GM12878 (cell line): ENCODE data around the gene PLXNC1. TPM values are rescaled to one million over a fixed set of nuclear protein-coding genes. Genes with fewer than 3 reads are reported as not detected.

ENCODE experiments used
- ATAC-seq: fragments of 200-7000 bp; cut with Tn5 transposase; 3 replicates; pipeline ENCODE4 v1.9.1; 2020; ENCODE audit warnings: mild to moderate bottlenecking, moderate library complexity
- BruUV-seq: library from RNA; stranded (reverse); fragments of 400-500 nt; replicated peaks from 2 replicates; lab custom pipeline; 2021; lab: Mats Ljungman, UMichigan
- CTCF ChIA-PET: fragments of 300-600 bp; sonication (Branson Sonifier 250); formaldehyde crosslinking; extraction: SDS; loops from one replicate; lab custom pipeline; 2021; ENCODE audit warnings: inconsistent platforms; lab: Yijun Ruan, JAX
- POLR2A ChIA-PET: fragments of 350-600 bp; formaldehyde crosslinking; extraction: SDS; loops from one replicate; lab custom pipeline; 2021; ENCODE audit warnings: inconsistent platforms; lab: Charles Lee
- RAD21 ChIA-PET: fragments of 300-600 bp; sonication (Branson Sonifier 250); formaldehyde crosslinking; loops from one replicate; lab custom pipeline; 2023; ENCODE audit warnings: antibody characterized with exemption; ENCODE audit not compliant: unreplicated experiment; lab: Charles Lee
- SMC1A ChIA-PET: fragments of 300-600 bp; sonication (Branson Sonifier 250); formaldehyde crosslinking; loops from one replicate; lab custom pipeline; 2023; ENCODE audit not compliant: unreplicated experiment, uncharacterized antibody; lab: Charles Lee
- DNase-seq: peaks from one replicate; pipeline ENCODE4 v3.0.0-alpha.2; 2011; ENCODE audit warnings: low read depth, low spot score
- FAIRE-seq: peaks from 3 replicates; lab custom pipeline; 2011; peaks lifted over from hg19 to GRCh38; lab: Jason Lieb, UNC
- H2AFZ ChIP-seq: 2 replicates; pipeline ENCODE4 v1.6.0; 2011; ENCODE audit warnings: low read depth, low read length, control low read depth; ENCODE audit not compliant: control insufficient read depth
- H3K27ac ChIP-seq: 2 replicates; pipeline ENCODE4 v1.5.1; 2011; ENCODE audit warnings: control low read depth; ENCODE audit not compliant: control insufficient read depth, insufficient read depth
- H3K27me3 ChIP-seq, 2 experiments: replicated peaks in 1 of 2; 2 replicates each; pipeline versions ENCODE4 v1.6.0 to v1.6.1; 2011; ENCODE audit warnings: low read length in 1 of 2; ENCODE audit not compliant: control insufficient read depth in 2 of 2, insufficient read depth in 2 of 2
- H3K36me3 ChIP-seq, 2 experiments: 2 replicates each; pipeline ENCODE4 v1.5.1; 2011; ENCODE audit warnings: low read length in 1 of 2; ENCODE audit not compliant: control insufficient read depth in 2 of 2, insufficient read depth in 2 of 2
- H3K4me1 ChIP-seq: 2 replicates; pipeline ENCODE4 v1.6.1; 2011; ENCODE audit warnings: mild to moderate bottlenecking, low read length, moderate library complexity, mixed read lengths; ENCODE audit not compliant: control insufficient read depth, insufficient read depth
- H3K4me2 ChIP-seq: 2 replicates; pipeline ENCODE4 v1.6.0; 2011; ENCODE audit warnings: control low read depth; ENCODE audit not compliant: control insufficient read depth, insufficient read depth
- H3K4me3 ChIP-seq: fragments of 200-600 bp; sonication (generic); 2 replicates; pipeline ENCODE4 v1.5.1; 2016
- H3K79me2 ChIP-seq: 2 replicates; pipeline ENCODE4 v1.6.0; 2011; ENCODE audit warnings: low read length; ENCODE audit not compliant: control insufficient read depth, insufficient read depth
- H3K9ac ChIP-seq: 2 replicates; pipeline ENCODE4 v1.8.0; 2011; ENCODE audit warnings: low read length, control low read depth, mixed read lengths; ENCODE audit not compliant: control insufficient read depth, insufficient read depth
- H3K9me3 ChIP-seq: replicated peaks from 3 replicates; pipeline ENCODE4 v1.5.1; 2011; ENCODE audit warnings: mild to moderate bottlenecking, low read length; ENCODE audit not compliant: control insufficient read depth, insufficient read depth
- H4K20me1 ChIP-seq: 2 replicates; pipeline ENCODE4 v1.6.0; 2011; ENCODE audit not compliant: control insufficient read depth, insufficient read depth
- BACH1 ChIP-seq: fragments of 450-650 bp; IDR thresholded peaks from 2 replicates; pipeline ENCODE4 v1.6.1; 2017; ENCODE audit warnings: mild to moderate bottlenecking, borderline replicate concordance
- EP300 ChIP-seq, 2 experiments: fragments of 150-350 bp in 1 of 2; IDR thresholded peaks; 2 replicates each; pipeline ENCODE4 v1.6.1; 2011 to 2012; ENCODE audit warnings: low read depth in 2 of 2, low read length in 2 of 2, borderline replicate concordance in 1 of 2, improper control_type of control experiment in 1 of 2, inconsistent platforms in 1 of 2; ENCODE audit not compliant: control insufficient read depth in 1 of 2
- ETV6 ChIP-seq, 2 experiments: fragments of 450-650 bp in 1 of 2; IDR thresholded peaks in 1 of 2; conservative IDR thresholded peaks in 1 of 2; 2 replicates each; pipeline ENCODE4 v1.6.1; 2014; ENCODE audit warnings: antibody characterized with exemption in 1 of 2, borderline replicate concordance in 1 of 2, low read depth in 1 of 2, mild to moderate bottlenecking in 1 of 2, moderate library complexity in 1 of 2
- FOS ChIP-seq: IDR thresholded peaks from 3 replicates; pipeline ENCODE4 v1.6.1; 2011; ENCODE audit warnings: borderline replicate concordance; ENCODE audit not compliant: insufficient read length; ENCODE audit errors: extremely low read depth
- NFYB ChIP-seq: IDR thresholded peaks from 2 replicates; pipeline ENCODE4 v1.6.1; 2011; ENCODE audit warnings: low read depth, mild to moderate bottlenecking, low read length, improper control_type of control experiment, moderate library complexity; ENCODE audit not compliant: insufficient read depth
- USF1 ChIP-seq: IDR thresholded peaks from 2 replicates; pipeline ENCODE4 v1.6.1; 2011; ENCODE audit warnings: borderline replicate concordance, low read depth, mild to moderate bottlenecking, moderate library complexity, mixed read lengths, low read length; ENCODE audit not compliant: insufficient read depth; ENCODE audit errors: extremely low read length
- WGBS: methylation state at CpG from one replicate; pipeline ENCODE4 v1.1.6; 2016; ENCODE audit warnings: low lambda C conversion rate; ENCODE audit not compliant: insufficient replicate concordance, insufficient coverage; ENCODE audit errors: missing lambda C conversion rate; 5-methylcytosine and 5-hydroxymethylcytosine counted together
- in situ Hi-C: fragments of 300-500 bp; cut with MboI; formaldehyde crosslinking; loops from 9 replicates; pipeline ENCODE4 v1.14.3; 2018; ENCODE audit warnings: mixed read lengths
- intact Hi-C: fragments of 100-400 bp; cut with micrococcal nuclease; formaldehyde crosslinking; loops from one replicate; pipeline ENCODE4 v1.14.2; 2022; ENCODE audit not compliant: unreplicated experiment
- polyA plus RNA-seq, 11 experiments: library from polyadenylated mRNA; depleted of rRNA in 4 of 11; unstranded in 6 of 11; stranded (reverse) in 5 of 11; fragments of >200 nt; fragmentation: Nextera tagmentation in 4 of 11; fragmentation: Illumina TruSeq in 1 of 11; extraction: Ambion mirVana in 4 of 11; extraction: Trizol in 1 of 11; gene quantifications; 1 replicate in 1 of 11; 2 replicates in 10 of 11; pipeline versions ENCODE4 v1.2.1 to v1.2.3, GENCODE V29; 2011 to 2016; ENCODE audit warnings: inconsistent platforms in 2 of 11, missing spikeins in 2 of 11, low read depth in 1 of 11
- total RNA-seq, 4 experiments: library from RNA; depleted of rRNA in 3 of 4; stranded (reverse); fragments of >200 nt in 3 of 4; fragmentation: Illumina TruSeq in 1 of 4; extraction: Trizol in 1 of 4; gene quantifications; 2 replicates each; pipeline versions ENCODE4 v1.2.1 to v1.2.3, GENCODE V29; 2013 to 2021
- TF ChIP-seq, protein P1 (sequence below): IDR thresholded peaks from 2 replicates; pipeline ENCODE4 v1.6.1; 2012; ENCODE audit warnings: low read depth, low read length, improper control_type of control experiment
- TF ChIP-seq, protein P2 (sequence below): fragments of 450-650 bp; IDR thresholded peaks from 2 replicates; pipeline ENCODE4 v1.6.1; 2017; ENCODE audit warnings: mild to moderate bottlenecking, low read depth, inconsistent platforms; ENCODE audit not compliant: poor library complexity, severe bottlenecking
- TF ChIP-seq, protein P3 (sequence below): fragments of 450-650 bp; IDR thresholded peaks from 2 replicates; pipeline ENCODE4 v1.6.1; 2018; ENCODE audit warnings: borderline replicate concordance, mild to moderate bottlenecking; ENCODE audit not compliant: partially characterized antibody

The PLXNC1 gene
- total and polyA plus RNA-seq, 10 of the 15 experiments (the other 5 are each of a cell fraction or from before 2014, with no cell fraction given) = 5.2 to 41.2 (median 24.6) TPM

DNA sequence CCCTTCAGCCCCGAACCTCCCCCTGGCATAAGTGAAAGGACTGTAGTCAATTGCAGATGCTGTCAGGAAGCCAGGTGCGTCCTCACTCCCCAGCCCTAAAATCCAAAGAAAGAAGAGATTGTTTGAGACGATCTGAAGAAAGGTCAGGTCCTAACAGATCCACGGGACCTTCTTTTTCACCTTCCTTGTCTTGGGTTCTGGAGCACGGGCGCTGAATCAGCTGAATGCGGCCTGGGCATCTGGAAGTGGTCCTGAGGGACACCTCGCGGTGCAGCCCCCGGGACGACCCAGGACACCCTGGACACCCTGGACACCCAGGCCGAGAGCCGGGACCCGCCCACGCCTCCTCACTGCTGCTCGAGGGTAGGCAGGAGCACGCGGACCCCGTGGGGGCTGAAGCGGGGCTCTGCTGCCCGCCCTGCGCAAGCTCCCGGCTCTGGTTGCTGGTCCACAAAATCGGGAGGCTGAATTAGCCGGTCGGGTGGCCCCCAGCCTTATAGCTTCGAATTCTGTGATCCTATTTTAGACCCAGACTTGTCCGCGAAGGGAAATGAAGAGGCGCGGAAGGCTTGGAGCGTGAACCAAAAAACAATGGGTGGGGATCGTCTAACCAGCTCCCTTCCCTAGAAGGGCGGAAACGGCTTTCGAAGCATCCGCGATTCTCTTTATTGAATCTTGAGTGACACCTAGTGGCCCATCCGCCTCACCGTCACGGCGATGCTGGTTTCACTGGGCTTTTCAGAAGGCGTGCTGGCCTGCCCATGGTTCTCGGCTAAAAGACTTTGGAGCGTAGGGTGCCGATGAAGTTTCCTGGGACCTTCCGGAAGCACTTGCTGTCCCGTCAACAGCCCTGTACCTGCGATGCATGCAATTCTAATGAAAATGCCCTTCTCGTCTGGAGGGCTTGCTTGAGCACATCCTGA lies 46.4 kb upstream of the PLXNC1 start:
- intact Hi-C loops = loop anchor here (1.0 to 10.0 kb wide), 9 partner anchors 125 to 1315 kb away; no protein-coding TSS in a partner anchor
- SMC1A ChIA-PET = interaction anchor here (0.6 to 6.1 kb wide), 66 partner anchors 9 to 1616 kb away, joined by 3 to 115 read pairs (median 4); partner anchors contain the start of gene SOCS2
- H3K27ac ChIP-seq = no peak overlapping the region
- no peaks in the 10 kb centered on the region for H3K79me2 ChIP-seq
- H3K4me3 ChIP-seq = peak overlapping the region; percentile 78
- H3K27me3 ChIP-seq = peaks cover 0 to 2% of the 10 kb centered on the region in 2 experiments; a peak in 2 of 4 replicates
- peak overlapping the region; percentile 35 for H3K9ac ChIP-seq
- H4K20me1 ChIP-seq = no peaks in the 10 kb centered on the region
- no peaks in the 10 kb centered on the region for H3K9me3 ChIP-seq
- peak overlapping the region; percentile 95 for H2AFZ ChIP-seq
- RAD21 ChIA-PET = interaction anchor here (0.6 to 5.3 kb wide), 57 partner anchors 8 to 1452 kb away, joined by 3 to 126 read pairs (median 4); partner anchors contain the start of gene SOCS2
- FAIRE-seq (peak; percentile 52), ATAC-seq (peak; percentile 93), DNase-seq (peak; percentile 56)
- H3K36me3 ChIP-seq = no peaks in the 10 kb centered on the region
- in situ Hi-C loops = loop anchor here (5.0 kb wide), 4 partner anchors 330 to 1115 kb away; no protein-coding TSS in a partner anchor
- BruUV-seq = no TSS peak
- WGBS = under 1% methylated on average over 49 of the region's 50 CpGs
- CTCF ChIA-PET = interaction anchor here (0.5 to 5.9 kb wide), 125 partner anchors 8 to 1452 kb away, joined by 3 to 202 read pairs (median 4); partner anchors contain the start of gene SOCS2
- H3K4me2 ChIP-seq = peak overlapping the region; percentile 98
- POLR2A ChIA-PET = interaction anchor here (0.6 to 2.0 kb wide), 4 partner anchors 20 to 849 kb away, joined by 3 to 6 read pairs (median 3); no protein-coding TSS in a partner anchor
- H3K4me1 ChIP-seq = no peaks in the 10 kb centered on the region; the same call in 1 of the 2 replicates
- TF ChIP-seq, protein P1, sequence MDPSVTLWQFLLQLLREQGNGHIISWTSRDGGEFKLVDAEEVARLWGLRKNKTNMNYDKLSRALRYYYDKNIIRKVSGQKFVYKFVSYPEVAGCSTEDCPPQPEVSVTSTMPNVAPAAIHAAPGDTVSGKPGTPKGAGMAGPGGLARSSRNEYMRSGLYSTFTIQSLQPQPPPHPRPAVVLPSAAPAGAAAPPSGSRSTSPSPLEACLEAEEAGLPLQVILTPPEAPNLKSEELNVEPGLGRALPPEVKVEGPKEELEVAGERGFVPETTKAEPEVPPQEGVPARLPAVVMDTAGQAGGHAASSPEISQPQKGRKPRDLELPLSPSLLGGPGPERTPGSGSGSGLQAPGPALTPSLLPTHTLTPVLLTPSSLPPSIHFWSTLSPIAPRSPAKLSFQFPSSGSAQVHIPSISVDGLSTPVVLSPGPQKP = no peak
- TF ChIP-seq NFYB = no peak
- no peak for TF ChIP-seq ETV6 (conservative IDR thresholded peaks at IDR 0.05 in 1 of 2, IDR thresholded peaks at IDR 0.05 in 1 of 2; ENCODE audit: borderline replicate concordance in 1 of 2, low read depth in 1 of 2)
- TF ChIP-seq, protein P2, sequence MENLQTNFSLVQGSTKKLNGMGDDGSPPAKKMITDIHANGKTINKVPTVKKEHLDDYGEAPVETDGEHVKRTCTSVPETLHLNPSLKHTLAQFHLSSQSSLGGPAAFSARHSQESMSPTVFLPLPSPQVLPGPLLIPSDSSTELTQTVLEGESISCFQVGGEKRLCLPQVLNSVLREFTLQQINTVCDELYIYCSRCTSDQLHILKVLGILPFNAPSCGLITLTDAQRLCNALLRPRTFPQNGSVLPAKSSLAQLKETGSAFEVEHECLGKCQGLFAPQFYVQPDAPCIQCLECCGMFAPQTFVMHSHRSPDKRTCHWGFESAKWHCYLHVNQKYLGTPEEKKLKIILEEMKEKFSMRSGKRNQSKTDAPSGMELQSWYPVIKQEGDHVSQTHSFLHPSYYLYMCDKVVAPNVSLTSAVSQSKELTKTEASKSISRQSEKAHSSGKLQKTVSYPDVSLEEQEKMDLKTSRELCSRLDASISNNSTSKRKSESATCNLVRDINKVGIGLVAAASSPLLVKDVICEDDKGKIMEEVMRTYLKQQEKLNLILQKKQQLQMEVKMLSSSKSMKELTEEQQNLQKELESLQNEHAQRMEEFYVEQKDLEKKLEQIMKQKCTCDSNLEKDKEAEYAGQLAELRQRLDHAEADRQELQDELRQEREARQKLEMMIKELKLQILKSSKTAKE = peak; percentile 49
- no peak for TF ChIP-seq FOS
- TF ChIP-seq BACH1 = no peak
- no peak for TF ChIP-seq EP300 (IDR thresholded peaks at IDR 0.05; ENCODE audit: borderline replicate concordance in 1 of 2, control insufficient read depth in 1 of 2, low read depth in 2 of 2, low read length in 2 of 2)
- TF ChIP-seq USF1 = no peak
- TF ChIP-seq, protein P3, sequence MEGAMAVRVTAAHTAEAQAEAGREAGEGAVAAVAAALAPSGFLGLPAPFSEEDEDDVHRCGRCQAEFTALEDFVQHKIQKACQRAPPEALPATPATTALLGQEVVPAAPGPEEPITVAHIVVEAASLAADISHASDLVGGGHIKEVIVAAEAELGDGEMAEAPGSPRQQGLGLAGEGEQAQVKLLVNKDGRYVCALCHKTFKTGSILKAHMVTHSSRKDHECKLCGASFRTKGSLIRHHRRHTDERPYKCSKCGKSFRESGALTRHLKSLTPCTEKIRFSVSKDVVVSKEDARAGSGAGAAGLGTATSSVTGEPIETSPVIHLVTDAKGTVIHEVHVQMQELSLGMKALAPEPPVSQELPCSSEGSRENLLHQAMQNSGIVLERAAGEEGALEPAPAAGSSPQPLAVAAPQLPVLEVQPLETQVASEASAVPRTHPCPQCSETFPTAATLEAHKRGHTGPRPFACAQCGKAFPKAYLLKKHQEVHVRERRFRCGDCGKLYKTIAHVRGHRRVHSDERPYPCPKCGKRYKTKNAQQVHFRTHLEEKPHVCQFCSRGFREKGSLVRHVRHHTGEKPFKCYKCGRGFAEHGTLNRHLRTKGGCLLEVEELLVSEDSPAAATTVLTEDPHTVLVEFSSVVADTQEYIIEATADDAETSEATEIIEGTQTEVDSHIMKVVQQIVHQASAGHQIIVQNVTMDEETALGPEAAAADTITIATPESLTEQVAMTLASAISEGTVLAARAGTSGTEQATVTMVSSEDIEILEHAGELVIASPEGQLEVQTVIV = no peak
